DMS53 treated with DMSO at 0.1 percent for 48 hours (cell line): ENCODE measurements around the gene WDFY3.

Experiments
- DNase-seq: peaks from one replicate; lab custom pipeline; 2025; ENCODE audit not compliant: unreplicated experiment; lab: John Stamatoyannopoulos, UW

Gene WDFY3, protein sequence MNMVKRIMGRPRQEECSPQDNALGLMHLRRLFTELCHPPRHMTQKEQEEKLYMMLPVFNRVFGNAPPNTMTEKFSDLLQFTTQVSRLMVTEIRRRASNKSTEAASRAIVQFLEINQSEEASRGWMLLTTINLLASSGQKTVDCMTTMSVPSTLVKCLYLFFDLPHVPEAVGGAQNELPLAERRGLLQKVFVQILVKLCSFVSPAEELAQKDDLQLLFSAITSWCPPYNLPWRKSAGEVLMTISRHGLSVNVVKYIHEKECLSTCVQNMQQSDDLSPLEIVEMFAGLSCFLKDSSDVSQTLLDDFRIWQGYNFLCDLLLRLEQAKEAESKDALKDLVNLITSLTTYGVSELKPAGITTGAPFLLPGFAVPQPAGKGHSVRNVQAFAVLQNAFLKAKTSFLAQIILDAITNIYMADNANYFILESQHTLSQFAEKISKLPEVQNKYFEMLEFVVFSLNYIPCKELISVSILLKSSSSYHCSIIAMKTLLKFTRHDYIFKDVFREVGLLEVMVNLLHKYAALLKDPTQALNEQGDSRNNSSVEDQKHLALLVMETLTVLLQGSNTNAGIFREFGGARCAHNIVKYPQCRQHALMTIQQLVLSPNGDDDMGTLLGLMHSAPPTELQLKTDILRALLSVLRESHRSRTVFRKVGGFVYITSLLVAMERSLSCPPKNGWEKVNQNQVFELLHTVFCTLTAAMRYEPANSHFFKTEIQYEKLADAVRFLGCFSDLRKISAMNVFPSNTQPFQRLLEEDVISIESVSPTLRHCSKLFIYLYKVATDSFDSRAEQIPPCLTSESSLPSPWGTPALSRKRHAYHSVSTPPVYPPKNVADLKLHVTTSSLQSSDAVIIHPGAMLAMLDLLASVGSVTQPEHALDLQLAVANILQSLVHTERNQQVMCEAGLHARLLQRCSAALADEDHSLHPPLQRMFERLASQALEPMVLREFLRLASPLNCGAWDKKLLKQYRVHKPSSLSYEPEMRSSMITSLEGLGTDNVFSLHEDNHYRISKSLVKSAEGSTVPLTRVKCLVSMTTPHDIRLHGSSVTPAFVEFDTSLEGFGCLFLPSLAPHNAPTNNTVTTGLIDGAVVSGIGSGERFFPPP (N-terminal part only)

GRCh38 chr4:84966382-84967242 is at the start of gene WDFY3:
Gene WDFY3 (minus strand): TSS chr4:84966690. CDS start chr4:84860591, 106,099 bp downstream.
- peak; percentile 52 for DNase-seq

- DNase-seq = no peak
Measured at GRCh38 chr4:85005865-85006377, 39.4 kb upstream of the WDFY3 start.

DNA sequence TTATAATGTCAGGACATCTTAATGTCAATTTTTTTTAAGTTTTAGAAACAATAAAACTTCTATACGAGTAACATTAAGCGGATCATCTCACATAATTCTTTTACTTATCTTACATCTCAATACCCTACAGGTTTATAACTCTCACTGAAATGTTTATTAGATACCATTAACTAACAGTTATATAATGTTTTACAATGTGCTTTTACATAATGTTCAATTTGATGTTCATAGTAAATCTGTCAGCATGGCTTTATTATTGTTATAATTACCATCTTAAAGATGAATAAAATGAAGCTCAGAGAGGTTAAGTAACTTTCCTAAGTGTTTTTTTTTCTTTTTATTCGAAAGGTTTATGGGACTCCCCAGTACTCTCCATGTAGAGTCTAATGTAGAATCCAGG is 33.9 kb upstream of the WDFY3 start:
- no peak for DNase-seq

- no peak for DNase-seq
Measured at GRCh38 chr4:84995386-84995785, 28.9 kb upstream of the WDFY3 start.

- DNase-seq = no peak
Measured at GRCh38 chr4:84994280-84994679, 27.8 kb upstream of the WDFY3 start.

- no peak for DNase-seq
Measured at GRCh38 chr4:84985952-84986351, 19.5 kb upstream of the WDFY3 start.

DNA sequence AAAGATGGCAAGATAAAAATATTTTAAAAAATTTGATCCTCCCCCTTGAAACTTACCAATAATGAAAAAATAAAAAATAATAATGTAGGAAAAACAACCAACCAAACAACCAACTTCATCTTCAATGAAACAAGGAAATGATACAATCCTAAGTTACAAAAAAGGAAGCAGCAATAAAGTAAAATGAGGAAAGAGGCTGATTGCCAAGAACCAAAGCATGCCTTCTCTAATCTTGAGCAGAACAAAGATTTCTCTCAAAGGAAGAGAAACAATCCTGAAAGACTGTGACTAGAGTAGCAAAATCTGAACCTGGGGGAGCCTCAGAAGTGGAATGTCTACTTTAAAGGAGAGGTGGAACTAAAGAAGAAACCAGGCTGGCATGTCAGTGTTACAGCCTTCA is 10.9 kb upstream of the WDFY3 start:
- no peak for DNase-seq

GRCh38 chr4:84973856-84974255 is 7.4 kb upstream of the WDFY3 start:
- DNase-seq = no peak

GRCh38 chr4:84971319-84971932 is 4.9 kb upstream of the WDFY3 start:
- peak; percentile 21 for DNase-seq

DNA sequence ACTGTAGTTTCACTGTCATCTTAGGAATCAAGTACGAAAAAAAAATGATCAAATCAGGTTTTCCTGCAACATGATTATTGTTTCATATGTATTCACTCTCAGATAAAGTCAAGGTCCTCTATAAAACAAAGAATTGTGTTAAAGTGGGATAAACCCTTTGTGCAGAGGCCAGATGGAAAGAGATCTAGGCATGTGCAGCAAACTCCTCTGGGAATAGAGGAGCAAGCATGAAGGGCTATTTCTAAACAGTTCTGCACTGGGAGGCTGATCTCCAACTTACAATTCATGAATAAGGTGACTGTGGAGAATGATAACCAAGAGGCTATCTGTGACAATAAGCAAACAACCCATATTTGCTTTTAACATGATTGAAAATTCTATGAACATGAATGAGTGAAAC is 2.4 kb upstream of the WDFY3 start:
- peak; percentile 22 for DNase-seq

GRCh38 chr4:84967243-84967690 is 777 bp upstream of the WDFY3 start:
- no peak for DNase-seq

DNA sequence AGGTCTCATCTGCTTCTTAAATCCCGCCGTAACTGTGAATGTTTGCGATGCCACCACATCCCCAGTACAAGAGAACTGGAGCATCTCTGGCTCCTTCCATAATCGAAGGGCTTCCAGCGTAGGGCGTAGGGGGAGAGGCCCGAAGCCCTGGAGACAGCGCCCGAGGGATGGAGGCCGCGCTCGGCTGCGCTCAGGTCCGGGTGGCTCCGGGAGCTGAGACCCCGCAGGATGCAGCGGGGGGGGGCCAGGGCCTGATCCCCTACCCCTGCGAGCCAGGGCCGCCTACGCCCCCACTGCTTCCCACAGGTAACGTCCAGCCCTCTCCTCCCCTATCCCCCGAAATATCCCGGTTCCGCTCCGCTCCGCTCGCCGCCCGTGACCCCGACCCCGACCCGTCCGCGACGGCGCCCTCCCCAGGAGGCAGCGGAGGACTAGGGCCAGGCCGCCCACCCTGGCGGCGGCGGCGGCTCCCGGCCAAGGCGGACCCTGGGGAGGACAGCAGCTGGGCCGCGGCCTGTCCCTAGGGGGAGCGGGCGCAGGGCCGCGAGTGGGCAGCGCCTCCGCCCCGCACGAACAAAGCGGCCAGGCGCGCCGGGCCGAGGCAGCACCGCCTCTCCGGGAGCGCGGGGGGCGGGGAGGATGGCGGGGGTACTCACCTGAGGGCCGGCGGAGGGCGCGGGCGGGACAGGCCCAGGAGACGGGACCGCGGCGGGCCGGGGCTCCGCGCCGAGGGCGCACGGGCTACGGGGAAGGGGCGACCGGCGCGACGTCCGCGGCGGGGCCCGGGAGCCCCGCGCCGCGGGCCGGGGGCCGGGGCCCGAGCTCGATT is 723 bp downstream of the WDFY3 start:
- no peak for DNase-seq

DNA sequence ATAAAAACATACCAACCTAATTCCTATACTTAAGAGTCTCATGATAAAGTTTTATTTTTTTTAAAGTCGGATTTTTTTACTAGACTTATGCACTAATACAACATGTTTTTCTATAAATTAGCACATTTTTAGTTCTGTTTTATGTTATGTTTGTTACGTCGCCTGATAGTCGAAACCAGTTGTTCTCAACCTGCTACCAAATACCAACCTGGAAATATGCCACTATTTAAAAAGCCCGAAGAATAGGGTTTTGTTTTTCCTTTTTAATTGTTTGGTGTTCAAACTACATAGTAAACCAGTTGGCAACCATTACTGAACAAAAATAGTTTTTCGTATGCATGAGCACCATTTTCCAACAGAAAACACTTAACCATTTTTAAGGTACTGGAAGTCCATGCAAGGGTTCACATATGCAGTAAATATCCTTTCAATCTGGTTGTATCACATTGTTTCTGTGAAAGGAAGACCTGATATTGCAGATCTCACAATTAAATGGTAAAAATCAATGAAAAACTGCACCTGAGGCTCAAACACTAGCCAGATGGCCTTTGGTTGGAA is 1.4 kb downstream of the WDFY3 start:
- DNase-seq = no peak

DNA sequence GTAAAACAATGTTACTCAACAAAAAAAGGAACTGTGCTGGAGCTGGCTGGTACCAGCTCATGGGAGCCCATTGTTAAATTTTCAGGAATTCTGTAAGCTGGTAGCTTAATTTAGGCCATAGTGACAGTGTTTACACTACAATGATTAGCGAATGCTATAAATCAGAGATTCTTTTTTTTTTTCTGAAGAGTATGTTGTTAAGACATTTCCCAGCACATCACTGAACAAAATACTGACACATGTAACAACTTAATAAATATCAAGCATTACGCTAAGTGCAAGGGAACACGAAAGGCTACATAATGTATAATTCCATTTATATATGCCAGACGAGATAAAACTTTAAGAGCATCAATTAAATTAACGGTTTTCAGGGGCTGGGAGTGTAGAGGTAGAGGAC is 4.4 kb downstream of the WDFY3 start:
- no peak for DNase-seq

GRCh38 chr4:84958434-84958833 is 8.1 kb downstream of the WDFY3 start:
- no peak for DNase-seq

DNA sequence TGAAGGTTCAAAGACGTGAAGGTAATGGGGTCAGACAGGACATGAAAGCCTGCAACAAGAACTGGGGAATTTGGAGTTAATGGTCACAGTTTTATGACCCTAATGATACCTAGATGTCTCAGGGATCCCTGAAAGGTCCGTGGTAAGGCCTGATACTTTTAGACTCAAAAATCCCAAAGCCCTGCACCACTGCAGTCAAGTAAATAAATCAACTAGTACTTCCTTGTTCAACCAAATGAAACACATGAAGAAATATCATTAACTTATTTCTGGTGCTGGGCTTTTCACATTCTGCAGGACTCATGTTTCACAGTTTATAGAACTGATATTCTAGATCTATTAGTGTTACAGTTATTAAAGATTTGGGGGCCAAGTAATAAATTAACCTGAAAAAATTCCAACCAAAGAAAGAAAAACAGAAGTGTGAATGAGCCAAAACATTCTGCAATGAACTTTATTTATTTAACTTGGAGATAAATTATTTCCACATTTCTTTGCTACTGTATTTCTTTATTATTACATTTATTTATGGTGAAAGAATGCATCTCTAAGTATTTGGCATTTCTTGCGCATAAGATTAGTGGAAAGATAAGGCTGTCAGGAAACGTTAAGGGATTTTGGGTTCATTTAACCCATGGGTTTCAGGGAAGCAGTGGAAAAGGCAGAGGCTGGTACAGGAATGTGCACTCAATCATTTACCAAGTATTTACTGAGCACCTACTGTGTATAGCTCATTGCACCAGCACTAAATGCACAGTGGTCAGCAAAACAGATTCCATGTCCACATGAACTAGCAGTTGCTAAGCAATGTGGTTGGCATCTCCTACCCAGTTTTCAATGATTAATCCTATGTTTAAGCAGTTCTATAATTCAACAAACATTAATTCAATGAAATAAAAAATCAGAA is 8.7 kb downstream of the WDFY3 start:
- no peak for DNase-seq

DNA sequence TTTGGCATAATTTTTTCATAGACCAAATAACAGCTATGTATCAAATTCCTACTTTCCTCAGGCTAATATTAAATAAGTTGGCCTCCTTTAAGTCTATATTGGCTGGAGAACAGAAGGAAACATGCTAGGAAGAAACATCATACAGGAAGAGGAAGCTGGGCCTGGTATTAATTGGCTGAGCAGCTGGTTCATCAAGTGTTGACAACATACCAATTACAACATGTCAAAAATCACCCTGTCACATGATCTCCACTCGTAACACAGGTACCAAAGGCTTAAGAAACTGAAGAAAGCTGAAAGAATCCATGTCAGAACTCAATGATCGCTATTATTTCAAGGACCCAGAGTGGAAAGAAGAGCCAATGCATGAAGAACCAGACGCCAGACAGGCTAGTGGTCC is 10.5 kb downstream of the WDFY3 start:
- DNase-seq = no peak
